GM19397 (cell line): ENCODE results near the gene POLRMT.

Experiments used
- ATAC-seq: cut with Tn5 transposase; IDR thresholded peaks from one replicate; pipeline ENCODE4 v1.9.1; 2021; ENCODE audit warnings: mild to moderate bottlenecking, moderate library complexity; ENCODE audit not compliant: unreplicated experiment

POLRMT gene

GRCh38 chr19:581399-582111 is 51.8 kb downstream of the POLRMT start:
- ATAC-seq: no peak

- no peak for ATAC-seq
Observed at GRCh38 chr19:580274-580835, 53.0 kb downstream of the POLRMT start.

DNA sequence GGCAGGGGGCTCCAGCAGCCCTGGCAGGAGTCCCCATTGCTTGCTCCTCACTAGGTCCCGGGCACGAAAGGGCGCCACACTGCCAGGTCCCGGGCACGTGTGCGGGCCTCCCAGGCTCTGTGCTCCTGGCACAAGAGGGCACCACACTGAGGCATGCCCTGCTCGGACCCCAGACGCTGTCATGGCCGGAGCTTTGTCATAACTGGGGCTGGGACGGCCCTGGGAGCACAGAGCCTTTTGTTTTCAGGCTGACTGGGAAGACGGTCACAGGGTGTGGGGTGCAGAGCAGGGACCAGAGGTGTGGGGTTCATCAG is 53.5 kb downstream of the POLRMT start:
- ATAC-seq: no peak

- no peak for ATAC-seq
Observed at GRCh38 chr19:579111-579841, 54.1 kb downstream of the POLRMT start.

DNA sequence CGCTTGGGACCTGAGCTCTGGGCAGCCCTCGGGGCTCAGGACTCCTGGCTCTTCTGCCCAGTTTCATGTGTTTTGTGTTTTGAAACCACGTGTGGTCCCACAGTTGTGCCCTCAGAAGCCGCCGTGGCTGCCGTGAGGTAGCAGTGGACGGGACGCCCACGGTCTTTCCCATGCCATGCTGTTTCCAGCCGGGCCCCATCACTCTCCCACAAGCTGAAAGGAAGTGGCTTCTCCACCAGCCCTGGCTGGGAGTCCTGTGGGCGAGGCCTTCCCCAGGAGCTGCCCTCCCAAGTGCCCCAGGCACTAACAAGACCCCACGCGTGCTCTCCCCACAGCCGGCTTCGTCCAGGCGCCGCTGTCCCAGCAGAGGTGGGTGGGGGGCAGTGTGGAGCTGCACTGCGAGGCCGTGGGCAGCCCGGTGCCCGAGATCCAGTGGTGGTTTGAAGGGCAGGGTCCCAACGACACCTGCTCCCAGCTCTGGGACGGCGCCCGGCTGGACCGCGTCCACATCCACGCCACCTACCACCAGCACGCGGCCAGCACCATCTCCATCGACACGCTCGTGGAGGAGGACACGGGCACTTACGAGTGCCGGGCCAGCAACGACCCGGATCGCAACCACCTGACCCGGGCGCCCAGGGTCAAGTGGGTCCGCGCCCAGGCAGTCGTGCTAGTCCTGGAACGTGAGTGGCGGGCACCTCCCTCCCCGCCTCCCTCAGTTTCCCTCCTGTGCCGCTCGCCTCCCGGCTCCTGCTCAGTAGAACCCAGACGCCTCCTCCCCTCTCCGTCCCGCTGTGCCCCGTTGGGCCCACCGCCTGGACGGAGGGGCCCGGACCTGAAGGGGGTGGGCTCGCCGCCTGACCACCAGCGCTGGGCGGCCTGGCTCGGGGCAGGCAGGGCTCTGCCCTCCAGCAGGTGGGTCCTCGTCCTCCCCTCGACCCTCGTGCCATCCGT is 55.6 kb downstream of the POLRMT start:
- no peak for ATAC-seq

DNA sequence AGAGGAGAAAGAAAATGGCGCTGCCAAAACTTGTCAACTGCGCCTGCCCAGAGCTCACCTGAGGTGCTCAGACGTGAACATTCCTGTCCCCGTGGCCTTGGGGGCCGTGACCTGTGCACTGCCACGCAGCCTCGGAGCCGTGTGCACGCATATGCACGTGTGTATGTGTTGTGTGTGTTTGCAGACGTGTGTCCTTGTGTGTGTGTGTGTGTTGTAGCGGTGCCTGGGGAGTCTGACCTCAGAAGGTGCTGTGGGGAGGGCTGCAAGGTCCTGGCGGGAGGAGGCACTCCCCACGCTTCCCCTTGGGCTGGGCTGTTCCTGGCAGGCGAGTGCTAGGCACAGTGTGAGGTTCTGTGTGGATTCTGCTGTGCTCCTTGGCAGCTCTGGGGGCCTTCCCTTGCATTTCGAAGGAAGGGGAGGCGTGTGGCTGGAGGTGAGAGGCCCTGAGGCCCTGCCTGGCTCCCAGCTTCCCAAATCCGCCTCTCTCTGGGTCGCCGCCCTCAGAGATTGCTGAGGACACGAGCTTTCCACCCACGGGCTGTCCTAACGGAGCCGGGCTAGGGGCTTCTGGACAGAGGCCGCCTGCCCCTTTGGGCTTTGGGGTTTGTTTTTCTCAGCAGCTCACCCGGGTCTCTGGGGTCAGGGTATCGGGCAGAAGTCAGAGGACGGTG is 56.4 kb downstream of the POLRMT start:
- no peak for ATAC-seq

GRCh38 chr19:575527-576506 is 57.5 kb downstream of the POLRMT start:
- ATAC-seq: no peak

- no peak for ATAC-seq
Observed at GRCh38 chr19:574658-575526, 58.4 kb downstream of the POLRMT start.

DNA sequence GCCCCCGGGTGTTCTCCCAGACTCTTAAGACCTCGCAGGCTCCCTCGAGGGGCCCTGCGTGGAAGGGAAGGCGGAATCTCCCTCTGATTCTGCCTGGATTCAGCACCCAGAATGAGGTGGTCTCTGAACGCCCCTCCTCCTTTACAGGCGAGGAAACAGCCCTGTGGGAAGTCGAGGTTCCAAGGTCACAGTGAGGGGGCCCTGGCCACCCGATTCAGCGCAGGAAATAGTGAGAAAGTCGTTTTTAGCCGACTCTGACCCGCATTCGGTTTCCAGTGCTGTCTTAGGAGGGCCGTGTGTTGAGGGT is 59.9 kb downstream of the POLRMT start:
- no peak for ATAC-seq

DNA sequence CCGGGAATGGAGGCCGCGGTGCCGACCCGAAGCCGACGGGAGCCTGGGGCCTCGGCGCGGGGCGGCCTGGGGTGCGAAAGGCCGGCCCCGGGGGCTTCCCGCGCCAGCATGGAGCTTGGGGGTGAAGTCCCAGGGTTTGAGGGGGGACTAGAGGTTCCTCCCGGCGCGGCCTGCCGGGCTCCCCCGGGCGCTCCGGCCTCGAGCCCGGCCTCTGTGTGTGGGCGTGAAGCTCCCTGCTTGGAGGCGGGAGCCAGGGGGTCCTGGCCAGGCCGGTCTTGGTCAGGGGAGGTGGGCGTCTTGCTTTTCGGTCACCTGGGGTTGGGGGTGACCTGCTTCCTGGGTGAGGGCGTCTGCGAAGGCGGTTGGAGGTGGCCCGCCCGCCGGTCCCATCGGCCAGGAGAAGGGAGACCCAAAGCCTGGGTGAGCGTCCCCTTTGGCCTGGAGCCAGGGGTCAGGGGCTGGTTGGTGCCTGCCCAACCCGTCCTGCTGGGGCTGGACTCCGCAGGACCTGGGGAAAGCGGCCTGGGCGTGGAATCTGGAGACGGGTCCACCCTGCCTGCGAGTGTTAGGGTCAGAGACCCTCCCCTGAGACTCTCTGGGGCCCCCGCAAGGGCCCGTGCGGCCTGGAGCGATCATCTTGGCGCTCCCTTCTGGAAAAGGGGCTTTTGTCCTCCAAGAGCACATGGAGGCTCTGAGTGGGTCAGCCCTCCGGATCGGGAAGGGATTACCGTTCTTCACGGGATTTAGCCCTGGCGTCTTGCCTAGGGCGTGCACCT is 60.4 kb downstream of the POLRMT start:
- peak; percentile 33 for ATAC-seq

GRCh38 chr19:572140-572742 is 61.1 kb downstream of the POLRMT start, which contains the start of gene BSG:
TSS of gene BSG (plus strand) at chr19:572596. CDS start at chr19:572635, 39 bp downstream.
- peak; percentile 86 for ATAC-seq

GRCh38 chr19:571566-571974 is 61.8 kb downstream of the POLRMT start:
- no peak for ATAC-seq

DNA sequence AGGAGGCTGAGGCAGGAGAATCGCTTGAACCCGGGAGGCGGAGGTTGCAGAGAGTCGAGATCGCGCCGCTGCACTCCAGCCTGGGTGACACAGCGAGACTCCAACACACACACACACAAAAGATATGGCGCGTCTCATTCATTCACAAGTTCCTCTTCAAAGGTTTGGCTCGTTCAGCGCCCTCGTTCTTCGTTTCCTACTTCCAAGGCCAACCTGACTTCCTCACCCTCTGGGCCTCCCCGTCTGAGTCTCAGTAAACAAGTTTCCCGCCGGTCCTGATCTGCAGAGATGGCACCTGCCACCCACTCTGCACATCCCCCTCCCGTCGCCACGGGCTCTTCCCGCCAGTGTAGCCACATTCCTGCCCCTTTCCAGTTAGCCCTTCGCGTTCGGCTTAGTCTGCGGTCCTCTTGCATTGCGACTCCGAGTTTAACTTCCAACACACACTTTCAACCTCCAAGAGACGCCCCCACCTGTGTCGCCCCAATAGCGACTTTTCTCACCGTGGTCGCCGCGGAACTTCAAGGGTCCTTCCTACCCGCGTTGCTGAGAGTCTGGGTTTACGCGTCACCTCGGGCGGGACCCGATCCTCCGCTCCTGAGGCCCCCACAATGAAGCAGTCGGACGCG is 62.3 kb downstream of the POLRMT start:
- no peak for ATAC-seq

DNA sequence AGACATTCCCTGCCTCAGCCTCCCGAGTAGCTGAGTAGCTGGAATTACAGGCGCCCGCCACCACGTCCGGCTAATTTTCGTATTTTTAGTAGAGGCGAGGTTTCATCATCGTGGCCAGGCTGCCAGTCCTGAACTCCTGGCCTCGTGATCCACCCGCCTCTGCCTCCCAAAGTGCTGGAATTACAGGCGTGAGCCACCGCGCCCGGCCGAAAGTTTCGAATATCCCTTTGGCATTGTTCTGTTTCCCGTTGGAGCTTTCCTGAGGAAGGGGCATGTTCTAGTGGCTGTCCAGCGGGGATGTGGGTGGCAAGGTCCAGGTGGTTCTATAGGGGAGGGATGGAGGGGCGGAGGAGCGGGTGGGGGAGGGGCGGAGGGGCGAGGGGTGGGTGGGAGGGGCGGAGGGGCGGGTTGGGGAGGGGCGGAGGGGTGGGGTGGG is 63.1 kb downstream of the POLRMT start:
- no peak for ATAC-seq

DNA sequence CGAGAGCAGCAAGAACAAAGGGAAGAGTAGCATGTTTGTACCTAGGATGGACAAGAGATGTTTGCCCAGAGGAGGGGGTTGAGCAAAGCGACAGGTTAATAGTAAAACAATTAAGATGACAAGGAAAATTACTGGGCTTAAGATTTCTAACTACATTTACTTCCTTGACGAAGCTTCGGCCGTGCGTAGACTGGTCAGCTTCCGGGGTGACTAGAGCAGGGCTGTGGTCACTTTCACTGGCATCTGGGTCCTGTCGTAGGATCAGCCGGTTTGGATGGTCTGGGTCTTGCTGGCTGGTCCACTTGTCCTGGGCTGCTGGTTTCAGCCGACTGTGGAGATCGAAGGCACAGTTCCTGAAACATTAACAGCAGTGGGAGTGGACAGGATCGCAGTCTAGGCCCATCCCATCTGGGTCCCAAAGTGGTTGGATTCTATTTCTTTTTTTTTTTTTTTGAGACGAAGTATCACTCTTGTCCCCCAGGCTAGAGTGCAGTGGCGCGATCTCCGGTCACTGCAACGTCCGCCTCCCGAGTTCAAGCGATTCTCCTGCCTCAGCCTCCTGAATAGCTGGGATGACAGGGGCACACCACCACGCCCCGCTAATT is 65.9 kb downstream of the POLRMT start:
- no peak for ATAC-seq
